ENCODE data around the gene SERPINA5. TPM values are rescaled to one million over a fixed set of nuclear protein-coding genes. Genes with fewer than 3 reads are reported as not detected.
A peak's percentile ranks its signal among the peaks of the same experiment; 100 is the strongest.

Gene SERPINA5
- total and polyA plus RNA-seq, 2 of the 13 experiments (the other 11 are each of a cell fraction or from before 2014, with no cell fraction given): 449 to 498 TPM

DNA sequence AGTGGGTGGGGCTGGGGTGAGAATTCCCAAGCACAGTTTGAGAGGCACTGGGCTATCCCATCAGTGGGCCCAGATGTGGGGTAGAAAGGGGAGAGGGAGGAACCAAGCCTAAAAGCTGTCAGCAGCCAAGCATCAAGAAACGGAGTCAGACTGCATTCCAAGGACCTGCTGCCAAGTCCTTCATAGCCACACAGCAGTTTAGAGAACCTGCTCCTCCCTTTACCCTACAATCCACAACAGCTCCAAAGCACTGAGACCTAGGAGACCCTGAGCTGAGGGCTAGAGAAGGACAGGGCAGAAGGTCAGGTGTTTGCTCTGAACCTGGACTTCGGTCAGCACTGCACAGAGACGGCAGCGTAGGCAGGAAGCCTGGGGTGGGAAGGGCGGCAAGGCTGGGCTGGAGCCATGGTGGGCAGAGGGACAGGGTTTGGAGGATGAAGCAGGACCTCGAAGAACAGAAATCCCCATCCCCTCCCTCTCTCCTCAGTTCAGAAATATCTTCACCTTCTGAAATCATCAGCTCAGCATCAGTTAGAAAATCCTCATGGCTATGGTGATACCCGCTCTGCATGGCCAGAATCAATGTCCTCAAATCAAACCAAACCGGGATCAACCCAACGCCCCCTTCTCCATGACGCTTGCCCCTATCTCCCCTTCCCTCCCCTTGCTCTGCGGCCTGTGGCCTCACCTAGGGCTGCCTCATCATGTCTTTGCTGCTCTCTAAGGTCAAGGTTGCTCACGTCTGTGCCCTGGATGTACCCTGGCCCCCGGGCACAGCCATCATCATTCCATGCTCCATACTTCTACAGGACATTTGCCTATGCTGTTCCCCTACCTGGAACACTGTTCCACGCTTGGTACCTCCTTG is 32.9 kb upstream of the SERPINA5 start (continued):
- no peak for TF ChIP-seq RERE (CRISPR knock-in tag; IDR thresholded peaks at IDR 0.05; ENCODE audit: low read depth)
- 0 out of 2 replicates have a peak, but pooled peaks have one; percentile 28 for TF ChIP-seq YEATS4 (CRISPR knock-in tag; IDR thresholded peaks at IDR 0.05; ENCODE audit: borderline replicate concordance)
- no peak for TF ChIP-seq SMAD1 (CRISPR knock-in tag; IDR thresholded peaks at IDR 0.05; ENCODE audit: borderline replicate concordance, low read depth)
- peak; percentile 26 for TF ChIP-seq ZMYM3 (CRISPR knock-in tag; IDR thresholded peaks at IDR 0.05)
- TF ChIP-seq ZNF567 (CRISPR knock-in tag; IDR thresholded peaks at IDR 0.05; ENCODE audit: borderline replicate concordance): peak; percentile 94; the same call in 1 of the 2 replicates
- 0 out of 2 replicates have a peak, but pooled peaks have one; percentile 29 for TF ChIP-seq ZNF629 (CRISPR knock-in tag; conservative IDR thresholded peaks at IDR 0.05)
- no peak for TF ChIP-seq ZNF777 (CRISPR knock-in tag; IDR thresholded peaks at IDR 0.05)
- TF ChIP-seq NRL (CRISPR knock-in tag; IDR thresholded peaks at IDR 0.05; ENCODE audit: borderline replicate concordance): no peak
- TF ChIP-seq ZNF543 (CRISPR knock-in tag; IDR thresholded peaks at IDR 0.05): no peak
- TF ChIP-seq FUBP1 (CRISPR knock-in tag; IDR thresholded peaks at IDR 0.05; ENCODE audit: borderline replicate concordance): 0 out of 2 replicates have a peak, but pooled peaks have one; percentile 51
- TF ChIP-seq, protein P1, sequence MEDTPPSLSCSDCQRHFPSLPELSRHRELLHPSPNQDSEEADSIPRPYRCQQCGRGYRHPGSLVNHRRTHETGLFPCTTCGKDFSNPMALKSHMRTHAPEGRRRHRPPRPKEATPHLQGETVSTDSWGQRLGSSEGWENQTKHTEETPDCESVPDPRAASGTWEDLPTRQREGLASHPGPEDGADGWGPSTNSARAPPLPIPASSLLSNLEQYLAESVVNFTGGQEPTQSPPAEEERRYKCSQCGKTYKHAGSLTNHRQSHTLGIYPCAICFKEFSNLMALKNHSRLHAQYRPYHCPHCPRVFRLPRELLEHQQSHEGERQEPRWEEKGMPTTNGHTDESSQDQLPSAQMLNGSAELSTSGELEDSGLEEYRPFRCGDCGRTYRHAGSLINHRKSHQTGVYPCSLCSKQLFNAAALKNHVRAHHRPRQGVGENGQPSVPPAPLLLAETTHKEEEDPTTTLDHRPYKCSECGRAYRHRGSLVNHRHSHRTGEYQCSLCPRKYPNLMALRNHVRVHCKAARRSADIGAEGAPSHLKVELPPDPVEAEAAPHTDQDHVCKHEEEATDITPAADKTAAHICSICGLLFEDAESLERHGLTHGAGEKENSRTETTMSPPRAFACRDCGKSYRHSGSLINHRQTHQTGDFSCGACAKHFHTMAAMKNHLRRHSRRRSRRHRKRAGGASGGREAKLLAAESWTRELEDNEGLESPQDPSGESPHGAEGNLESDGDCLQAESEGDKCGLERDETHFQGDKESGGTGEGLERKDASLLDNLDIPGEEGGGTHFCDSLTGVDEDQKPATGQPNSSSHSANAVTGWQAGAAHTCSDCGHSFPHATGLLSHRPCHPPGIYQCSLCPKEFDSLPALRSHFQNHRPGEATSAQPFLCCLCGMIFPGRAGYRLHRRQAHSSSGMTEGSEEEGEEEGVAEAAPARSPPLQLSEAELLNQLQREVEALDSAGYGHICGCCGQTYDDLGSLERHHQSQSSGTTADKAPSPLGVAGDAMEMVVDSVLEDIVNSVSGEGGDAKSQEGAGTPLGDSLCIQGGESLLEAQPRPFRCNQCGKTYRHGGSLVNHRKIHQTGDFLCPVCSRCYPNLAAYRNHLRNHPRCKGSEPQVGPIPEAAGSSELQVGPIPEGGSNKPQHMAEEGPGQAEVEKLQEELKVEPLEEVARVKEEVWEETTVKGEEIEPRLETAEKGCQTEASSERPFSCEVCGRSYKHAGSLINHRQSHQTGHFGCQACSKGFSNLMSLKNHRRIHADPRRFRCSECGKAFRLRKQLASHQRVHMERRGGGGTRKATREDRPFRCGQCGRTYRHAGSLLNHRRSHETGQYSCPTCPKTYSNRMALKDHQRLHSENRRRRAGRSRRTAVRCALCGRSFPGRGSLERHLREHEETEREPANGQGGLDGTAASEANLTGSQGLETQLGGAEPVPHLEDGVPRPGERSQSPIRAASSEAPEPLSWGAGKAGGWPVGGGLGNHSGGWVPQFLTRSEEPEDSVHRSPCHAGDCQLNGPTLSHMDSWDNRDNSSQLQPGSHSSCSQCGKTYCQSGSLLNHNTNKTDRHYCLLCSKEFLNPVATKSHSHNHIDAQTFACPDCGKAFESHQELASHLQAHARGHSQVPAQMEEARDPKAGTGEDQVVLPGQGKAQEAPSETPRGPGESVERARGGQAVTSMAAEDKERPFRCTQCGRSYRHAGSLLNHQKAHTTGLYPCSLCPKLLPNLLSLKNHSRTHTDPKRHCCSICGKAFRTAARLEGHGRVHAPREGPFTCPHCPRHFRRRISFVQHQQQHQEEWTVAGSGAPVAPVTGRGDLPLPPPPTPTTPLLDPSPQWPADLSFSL (CRISPR knock-in tag; IDR thresholded peaks at IDR 0.05): no peak
- TF ChIP-seq, protein P2, sequence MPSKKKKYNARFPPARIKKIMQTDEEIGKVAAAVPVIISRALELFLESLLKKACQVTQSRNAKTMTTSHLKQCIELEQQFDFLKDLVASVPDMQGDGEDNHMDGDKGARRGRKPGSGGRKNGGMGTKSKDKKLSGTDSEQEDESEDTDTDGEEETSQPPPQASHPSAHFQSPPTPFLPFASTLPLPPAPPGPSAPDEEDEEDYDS (CRISPR knock-in tag; IDR thresholded peaks at IDR 0.05): no peak
- no peak for TF ChIP-seq RBM22 (optimal IDR thresholded peaks at IDR 0.05; ENCODE audit: low read length)
